GM12878 (cell line): Measurements from ENCODE around the gene UXS1. TPM values are rescaled to one million over a fixed set of nuclear protein-coding genes. Genes with fewer than 3 reads are reported as not detected.

ENCODE experiments used
- ATAC-seq: fragments of 200-7000 bp; cut with Tn5 transposase; 3 replicates; pipeline ENCODE4 v1.9.1; 2020; ENCODE audit warnings: mild to moderate bottlenecking, moderate library complexity
- BruUV-seq: library from RNA; stranded (reverse); fragments of 400-500 nt; replicated peaks from 2 replicates; lab custom pipeline; 2021; lab: Mats Ljungman, UMichigan
- CTCF ChIA-PET: fragments of 300-600 bp; sonication (Branson Sonifier 250); formaldehyde crosslinking; extraction: SDS; loops from one replicate; lab custom pipeline; 2021; ENCODE audit warnings: inconsistent platforms; lab: Yijun Ruan, JAX
- POLR2A ChIA-PET: fragments of 350-600 bp; formaldehyde crosslinking; extraction: SDS; loops from one replicate; lab custom pipeline; 2021; ENCODE audit warnings: inconsistent platforms; lab: Charles Lee
- RAD21 ChIA-PET: fragments of 300-600 bp; sonication (Branson Sonifier 250); formaldehyde crosslinking; loops from one replicate; lab custom pipeline; 2023; ENCODE audit warnings: antibody characterized with exemption; ENCODE audit not compliant: unreplicated experiment; lab: Charles Lee
- SMC1A ChIA-PET: fragments of 300-600 bp; sonication (Branson Sonifier 250); formaldehyde crosslinking; loops from one replicate; lab custom pipeline; 2023; ENCODE audit not compliant: unreplicated experiment, uncharacterized antibody; lab: Charles Lee
- DNase-seq: peaks from one replicate; pipeline ENCODE4 v3.0.0-alpha.2; 2011; ENCODE audit warnings: low read depth, low spot score
- FAIRE-seq: peaks from 3 replicates; lab custom pipeline; 2011; peaks lifted over from hg19 to GRCh38; lab: Jason Lieb, UNC
- H2AFZ ChIP-seq: 2 replicates; pipeline ENCODE4 v1.6.0; 2011; ENCODE audit warnings: low read depth, low read length, control low read depth; ENCODE audit not compliant: control insufficient read depth
- H3K27ac ChIP-seq: 2 replicates; pipeline ENCODE4 v1.5.1; 2011; ENCODE audit warnings: control low read depth; ENCODE audit not compliant: control insufficient read depth, insufficient read depth
- H3K27me3 ChIP-seq, 2 experiments: replicated peaks in 1 of 2; 2 replicates each; pipeline versions ENCODE4 v1.6.0 to v1.6.1; 2011; ENCODE audit warnings: low read length in 1 of 2; ENCODE audit not compliant: control insufficient read depth in 2 of 2, insufficient read depth in 2 of 2
- H3K36me3 ChIP-seq, 2 experiments: 2 replicates each; pipeline ENCODE4 v1.5.1; 2011; ENCODE audit warnings: low read length in 1 of 2; ENCODE audit not compliant: control insufficient read depth in 2 of 2, insufficient read depth in 2 of 2
- H3K4me1 ChIP-seq: 2 replicates; pipeline ENCODE4 v1.6.1; 2011; ENCODE audit warnings: mild to moderate bottlenecking, low read length, moderate library complexity, mixed read lengths; ENCODE audit not compliant: control insufficient read depth, insufficient read depth
- H3K4me2 ChIP-seq: 2 replicates; pipeline ENCODE4 v1.6.0; 2011; ENCODE audit warnings: control low read depth; ENCODE audit not compliant: control insufficient read depth, insufficient read depth
- H3K4me3 ChIP-seq: fragments of 200-600 bp; sonication (generic); 2 replicates; pipeline ENCODE4 v1.5.1; 2016
- H3K79me2 ChIP-seq: 2 replicates; pipeline ENCODE4 v1.6.0; 2011; ENCODE audit warnings: low read length; ENCODE audit not compliant: control insufficient read depth, insufficient read depth
- H3K9ac ChIP-seq: 2 replicates; pipeline ENCODE4 v1.8.0; 2011; ENCODE audit warnings: low read length, control low read depth, mixed read lengths; ENCODE audit not compliant: control insufficient read depth, insufficient read depth
- H3K9me3 ChIP-seq: replicated peaks from 3 replicates; pipeline ENCODE4 v1.5.1; 2011; ENCODE audit warnings: mild to moderate bottlenecking, low read length; ENCODE audit not compliant: control insufficient read depth, insufficient read depth
- H4K20me1 ChIP-seq: 2 replicates; pipeline ENCODE4 v1.6.0; 2011; ENCODE audit not compliant: control insufficient read depth, insufficient read depth
- BMI1 ChIP-seq: fragments of 450-650 bp; IDR thresholded peaks from 2 replicates; pipeline ENCODE4 v1.6.1; 2016; ENCODE audit warnings: mild to moderate bottlenecking, moderate library complexity, borderline replicate concordance
- CREB1 ChIP-seq: IDR thresholded peaks from 2 replicates; pipeline ENCODE4 v1.6.1; 2012; ENCODE audit warnings: low read depth, mild to moderate bottlenecking, inconsistent platforms
- E4F1 ChIP-seq: fragments of 450-650 bp; IDR thresholded peaks from 2 replicates; pipeline ENCODE4 v1.6.1; 2018; ENCODE audit warnings: borderline replicate concordance, mild to moderate bottlenecking; ENCODE audit not compliant: partially characterized antibody
- FOXK2 ChIP-seq: fragments of 450-650 bp; IDR thresholded peaks from 2 replicates; pipeline ENCODE4 v1.6.1; 2017; ENCODE audit warnings: mild to moderate bottlenecking, moderate library complexity
- IRF4 ChIP-seq: IDR thresholded peaks from 2 replicates; pipeline ENCODE4 v1.6.1; 2011; ENCODE audit warnings: low read depth, low read length
- JUNB ChIP-seq: IDR thresholded peaks from 2 replicates; pipeline ENCODE4 v1.6.1; 2016; ENCODE audit warnings: antibody characterized with exemption, mild to moderate bottlenecking
- RFX5 ChIP-seq: IDR thresholded peaks from 2 replicates; pipeline ENCODE4 v1.6.1; 2011; ENCODE audit warnings: low read depth, low read length, improper control_type of control experiment
- SMAD5 ChIP-seq: IDR thresholded peaks from 2 replicates; pipeline ENCODE4 v1.6.1; 2016; ENCODE audit warnings: antibody characterized with exemption, low read depth
- SUPT20H ChIP-seq: IDR thresholded peaks from 2 replicates; pipeline ENCODE4 v1.6.1; 2011; ENCODE audit warnings: low read depth, mild to moderate bottlenecking, low read length, moderate library complexity, borderline replicate concordance; ENCODE audit not compliant: control insufficient read depth
- TARDBP ChIP-seq: IDR thresholded peaks from 2 replicates; pipeline ENCODE4 v1.6.1; 2016; ENCODE audit warnings: borderline replicate concordance
- ZNF207 ChIP-seq: fragments of 450-650 bp; IDR thresholded peaks from 2 replicates; pipeline ENCODE4 v1.6.1; 2014; ENCODE audit warnings: antibody characterized with exemption, mild to moderate bottlenecking, borderline replicate concordance
- WGBS: methylation state at CpG from one replicate; pipeline ENCODE4 v1.1.6; 2016; ENCODE audit warnings: low lambda C conversion rate; ENCODE audit not compliant: insufficient replicate concordance, insufficient coverage; ENCODE audit errors: missing lambda C conversion rate; 5-methylcytosine and 5-hydroxymethylcytosine counted together
- in situ Hi-C: fragments of 300-500 bp; cut with MboI; formaldehyde crosslinking; loops from 9 replicates; pipeline ENCODE4 v1.14.3; 2018; ENCODE audit warnings: mixed read lengths
- intact Hi-C: fragments of 100-400 bp; cut with micrococcal nuclease; formaldehyde crosslinking; loops from one replicate; pipeline ENCODE4 v1.14.2; 2022; ENCODE audit not compliant: unreplicated experiment
- polyA plus RNA-seq, 11 experiments: library from polyadenylated mRNA; depleted of rRNA in 4 of 11; unstranded in 6 of 11; stranded (reverse) in 5 of 11; fragments of >200 nt; fragmentation: Nextera tagmentation in 4 of 11; fragmentation: Illumina TruSeq in 1 of 11; extraction: Ambion mirVana in 4 of 11; extraction: Trizol in 1 of 11; gene quantifications; 1 replicate in 1 of 11; 2 replicates in 10 of 11; pipeline versions ENCODE4 v1.2.1 to v1.2.3, GENCODE V29; 2011 to 2016; ENCODE audit warnings: inconsistent platforms in 2 of 11, missing spikeins in 2 of 11, low read depth in 1 of 11
- total RNA-seq, 4 experiments: library from RNA; depleted of rRNA in 3 of 4; stranded (reverse); fragments of >200 nt in 3 of 4; fragmentation: Illumina TruSeq in 1 of 4; extraction: Trizol in 1 of 4; gene quantifications; 2 replicates each; pipeline versions ENCODE4 v1.2.1 to v1.2.3, GENCODE V29; 2013 to 2021
- TF ChIP-seq, protein P1 (sequence below): fragments of 150-350 bp; IDR thresholded peaks from 2 replicates; pipeline ENCODE4 v1.6.1; 2016; ENCODE audit warnings: low read depth, low read length
- TF ChIP-seq, protein P2 (sequence below): IDR thresholded peaks from 2 replicates; pipeline ENCODE4 v1.6.1; 2012; ENCODE audit warnings: low read depth, low read length, improper control_type of control experiment
- TF ChIP-seq, protein P3 (sequence below): fragments of 450-650 bp; IDR thresholded peaks from 2 replicates; pipeline ENCODE4 v1.6.1; 2016; ENCODE audit warnings: mild to moderate bottlenecking, moderate library complexity, borderline replicate concordance

Gene UXS1
- total and polyA plus RNA-seq, 10 of the 15 experiments (the other 5 are each of a cell fraction or from before 2014, with no cell fraction given), result 6.0 to 25.4 (median 24.0) TPM

DNA sequence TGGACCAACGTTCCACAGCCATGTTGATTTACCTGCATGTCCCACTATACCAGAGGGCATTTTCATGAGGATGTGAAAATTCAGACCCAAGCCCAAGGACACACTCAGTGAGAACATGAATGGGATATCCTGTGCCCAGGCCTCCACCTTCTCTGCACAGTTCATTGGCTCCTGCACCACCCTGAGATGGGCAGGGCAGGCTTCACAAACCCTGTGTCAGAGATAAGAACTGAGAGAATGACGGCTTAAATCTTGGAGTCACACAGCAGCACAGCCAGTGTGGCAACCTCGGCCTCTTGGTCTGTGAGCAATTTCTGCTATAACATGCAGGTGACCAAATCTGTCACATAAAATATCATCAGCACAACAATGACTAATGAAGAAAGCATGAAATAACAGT lies 71.9 kb downstream of the UXS1 start (continued):
- TF ChIP-seq BMI1 (no peak), CREB1 (no peak), TARDBP (no peak), ZNF207 (no peak)
- TF ChIP-seq, protein P1, sequence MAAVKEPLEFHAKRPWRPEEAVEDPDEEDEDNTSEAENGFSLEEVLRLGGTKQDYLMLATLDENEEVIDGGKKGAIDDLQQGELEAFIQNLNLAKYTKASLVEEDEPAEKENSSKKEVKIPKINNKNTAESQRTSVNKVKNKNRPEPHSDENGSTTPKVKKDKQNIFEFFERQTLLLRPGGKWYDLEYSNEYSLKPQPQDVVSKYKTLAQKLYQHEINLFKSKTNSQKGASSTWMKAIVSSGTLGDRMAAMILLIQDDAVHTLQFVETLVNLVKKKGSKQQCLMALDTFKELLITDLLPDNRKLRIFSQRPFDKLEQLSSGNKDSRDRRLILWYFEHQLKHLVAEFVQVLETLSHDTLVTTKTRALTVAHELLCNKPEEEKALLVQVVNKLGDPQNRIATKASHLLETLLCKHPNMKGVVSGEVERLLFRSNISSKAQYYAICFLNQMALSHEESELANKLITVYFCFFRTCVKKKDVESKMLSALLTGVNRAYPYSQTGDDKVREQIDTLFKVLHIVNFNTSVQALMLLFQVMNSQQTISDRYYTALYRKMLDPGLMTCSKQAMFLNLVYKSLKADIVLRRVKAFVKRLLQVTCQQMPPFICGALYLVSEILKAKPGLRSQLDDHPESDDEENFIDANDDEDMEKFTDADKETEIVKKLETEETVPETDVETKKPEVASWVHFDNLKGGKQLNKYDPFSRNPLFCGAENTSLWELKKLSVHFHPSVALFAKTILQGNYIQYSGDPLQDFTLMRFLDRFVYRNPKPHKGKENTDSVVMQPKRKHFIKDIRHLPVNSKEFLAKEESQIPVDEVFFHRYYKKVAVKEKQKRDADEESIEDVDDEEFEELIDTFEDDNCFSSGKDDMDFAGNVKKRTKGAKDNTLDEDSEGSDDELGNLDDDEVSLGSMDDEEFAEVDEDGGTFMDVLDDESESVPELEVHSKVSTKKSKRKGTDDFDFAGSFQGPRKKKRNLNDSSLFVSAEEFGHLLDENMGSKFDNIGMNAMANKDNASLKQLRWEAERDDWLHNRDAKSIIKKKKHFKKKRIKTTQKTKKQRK, result no peak

GRCh38 chr2:106120432-106120831 lies 73.7 kb downstream of the UXS1 start:
- Histone ChIP-seq H3K79me2 (no peaks in the 10 kb centered on the region), H2AFZ (no peak overlapping the region), H3K9me3 (no peaks in the 10 kb centered on the region), H3K4me3 (no peak overlapping the region), H3K27ac (no peak overlapping the region), H3K4me1 (no peaks in the 10 kb centered on the region), H4K20me1 (no peaks in the 10 kb centered on the region), H3K9ac (no peak overlapping the region), H3K27me3 (no peaks in the 10 kb centered on the region), H3K4me2 (no peak overlapping the region), H3K36me3 (peaks cover 9 to 14% of the 10 kb centered on the region in 2 experiments; a peak in 3 of 4 replicates)
- intact Hi-C loops (no loop called here), in situ Hi-C loops (no loop called here)
- no TSS peak for BruUV-seq
- ChIA-PET CTCF (no interaction called here), POLR2A (no interaction called here), SMC1A (no interaction called here), RAD21 (no interaction called here)
- ATAC-seq, result no peak
- WGBS, result 89% methylated on average over 6 of the region's 6 CpGs
- no peak for DNase-seq
- FAIRE-seq, result no peak
- no peak for TF ChIP-seq E4F1
- TF ChIP-seq, protein P2, sequence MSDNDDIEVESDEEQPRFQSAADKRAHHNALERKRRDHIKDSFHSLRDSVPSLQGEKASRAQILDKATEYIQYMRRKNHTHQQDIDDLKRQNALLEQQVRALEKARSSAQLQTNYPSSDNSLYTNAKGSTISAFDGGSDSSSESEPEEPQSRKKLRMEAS, result no peak
- TF ChIP-seq FOXK2, result no peak
- no peak for TF ChIP-seq ZNF207
- no peak for TF ChIP-seq SUPT20H
- no peak for TF ChIP-seq SMAD5
- no peak for TF ChIP-seq RFX5
- TF ChIP-seq IRF4, result no peak
- no peak for TF ChIP-seq JUNB
- TF ChIP-seq, protein P3, sequence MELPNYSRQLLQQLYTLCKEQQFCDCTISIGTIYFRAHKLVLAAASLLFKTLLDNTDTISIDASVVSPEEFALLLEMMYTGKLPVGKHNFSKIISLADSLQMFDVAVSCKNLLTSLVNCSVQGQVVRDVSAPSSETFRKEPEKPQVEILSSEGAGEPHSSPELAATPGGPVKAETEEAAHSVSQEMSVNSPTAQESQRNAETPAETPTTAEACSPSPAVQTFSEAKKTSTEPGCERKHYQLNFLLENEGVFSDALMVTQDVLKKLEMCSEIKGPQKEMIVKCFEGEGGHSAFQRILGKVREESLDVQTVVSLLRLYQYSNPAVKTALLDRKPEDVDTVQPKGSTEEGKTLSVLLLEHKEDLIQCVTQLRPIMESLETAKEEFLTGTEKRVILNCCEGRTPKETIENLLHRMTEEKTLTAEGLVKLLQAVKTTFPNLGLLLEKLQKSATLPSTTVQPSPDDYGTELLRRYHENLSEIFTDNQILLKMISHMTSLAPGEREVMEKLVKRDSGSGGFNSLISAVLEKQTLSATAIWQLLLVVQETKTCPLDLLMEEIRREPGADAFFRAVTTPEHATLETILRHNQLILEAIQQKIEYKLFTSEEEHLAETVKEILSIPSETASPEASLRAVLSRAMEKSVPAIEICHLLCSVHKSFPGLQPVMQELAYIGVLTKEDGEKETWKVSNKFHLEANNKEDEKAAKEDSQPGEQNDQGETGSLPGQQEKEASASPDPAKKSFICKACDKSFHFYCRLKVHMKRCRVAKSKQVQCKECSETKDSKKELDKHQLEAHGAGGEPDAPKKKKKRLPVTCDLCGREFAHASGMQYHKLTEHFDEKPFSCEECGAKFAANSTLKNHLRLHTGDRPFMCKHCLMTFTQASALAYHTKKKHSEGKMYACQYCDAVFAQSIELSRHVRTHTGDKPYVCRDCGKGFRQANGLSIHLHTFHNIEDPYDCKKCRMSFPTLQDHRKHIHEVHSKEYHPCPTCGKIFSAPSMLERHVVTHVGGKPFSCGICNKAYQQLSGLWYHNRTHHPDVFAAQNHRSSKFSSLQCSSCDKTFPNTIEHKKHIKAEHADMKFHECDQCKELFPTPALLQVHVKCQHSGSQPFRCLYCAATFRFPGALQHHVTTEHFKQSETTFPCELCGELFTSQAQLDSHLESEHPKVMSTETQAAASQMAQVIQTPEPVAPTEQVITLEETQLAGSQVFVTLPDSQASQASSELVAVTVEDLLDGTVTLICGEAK, result no peak
